Body of pancreas (tissue), 4 donors: ENCODE data around the gene NLGN1. TPM values are rescaled to one million over a fixed set of nuclear protein-coding genes. Genes with fewer than 3 reads are reported as not detected.

Experiments used
- ATAC-seq: fragments of 150-250 bp; one replicate; pipeline ENCODE4 v1.9.1; 2016
- DNase-seq, 4 donors: peaks; one replicate each; pipeline ENCODE4 v3.0.0-alpha.2; 2019
- H3K27ac ChIP-seq, 4 donors: fragments of 200-600 bp; sonication (generic); 1 replicate in 3 of 4; 2 replicates in 1 of 4; pipeline versions ENCODE4 v1.5.1 to v1.6.1; 2016 to 2019; ENCODE audit warnings: mild to moderate bottlenecking in 1 of 4, mixed read lengths in 1 of 4, moderate library complexity in 1 of 4
- H3K27me3 ChIP-seq, 2 donors: fragments of 200-600 bp; sonication (generic); one replicate each; pipeline ENCODE4 v1.6.0; 2016; ENCODE audit warnings: mild to moderate bottlenecking in 1 of 2
- H3K36me3 ChIP-seq, 2 donors: fragments of 200-600 bp; sonication (generic); replicated peaks in 1 of 2; 2 replicates each; pipeline ENCODE4 v1.5.1; 2016; ENCODE audit warnings: low read depth in 2 of 2; ENCODE audit not compliant: insufficient read depth in 1 of 2
- H3K4me1 ChIP-seq: fragments of 200-600 bp; sonication (generic); one replicate; pipeline ENCODE4 v1.6.0; 2016
- H3K4me3 ChIP-seq, 2 donors: fragments of 200-600 bp; sonication (generic); 1 replicate in 1 of 2; 2 replicates in 1 of 2; pipeline ENCODE4 v1.5.1; 2016 to 2019
- H3K9me3 ChIP-seq, 3 donors: fragments of 200-600 bp; sonication (generic); 1 replicate in 2 of 3; 2 replicates in 1 of 3; pipeline ENCODE4 v1.5.1; 2016
- POLR2A ChIP-seq, 3 donors: fragments of 450-650 bp; IDR thresholded peaks; one replicate each; pipeline ENCODE4 v1.6.1; 2016; ENCODE audit warnings: antibody characterized with exemption in 3 of 3, mild to moderate bottlenecking in 2 of 3
- WGBS, 2 donors: methylation state at CpG; one replicate each; pipeline ENCODE4 v1.1.5; 2017; 5-methylcytosine and 5-hydroxymethylcytosine counted together
- intact Hi-C: fragments of 100-400 bp; cut with DNase I; formaldehyde crosslinking; loops from one replicate; pipeline ENCODE4 v1.15.1; 2023
- total RNA-seq, 2 donors: library from RNA; depleted of rRNA; stranded (reverse); fragments of >200 nt; gene quantifications; one replicate each; pipeline ENCODE4 v1.1.0, GENCODE V29; 2016
- TF ChIP-seq, protein P1 (sequence below), 7 experiments: fragments of 450-650 bp in 4 of 7; fragments of 200-600 bp in 3 of 7; sonication (generic) in 3 of 7; IDR thresholded peaks; one replicate each; pipeline ENCODE4 v1.5.1; 2016 to 2019; ENCODE audit warnings: antibody characterized with exemption in 7 of 7

The NLGN1 gene
- total RNA-seq, 2 donors from 2014 or later = 0.52 to 1.3 TPM

DNA sequence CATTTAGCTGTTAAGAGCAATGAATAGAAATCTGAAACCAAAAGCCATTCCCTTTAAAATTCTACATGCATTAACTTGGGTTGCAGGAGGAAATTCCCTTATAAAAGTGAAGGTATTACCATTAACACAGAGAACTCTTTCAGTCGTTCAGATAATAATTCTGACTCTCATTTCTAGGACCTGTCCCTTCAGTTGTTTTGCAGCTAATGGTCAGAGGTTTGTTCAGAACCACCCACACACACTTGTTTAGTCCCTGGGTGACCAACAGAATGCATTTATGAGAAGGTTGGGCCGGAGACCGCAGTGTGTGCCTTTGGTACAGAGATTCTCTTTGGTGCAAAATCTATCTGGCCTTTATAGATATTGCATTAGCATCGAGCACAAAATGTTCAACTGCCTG lies 492.5 kb downstream of the NLGN1 start:
- Histone ChIP-seq H3K9me3 (no peaks in the 10 kb centered on the region), H3K36me3 (no peaks in the 10 kb centered on the region), H3K27me3 (no peaks in the 10 kb centered on the region), H3K4me3 (no peak overlapping the region), H3K27ac (no peak overlapping the region), H3K4me1 (no peaks in the 10 kb centered on the region)
- DNase-seq = no peak
- 68% methylated on average over 4 of the region's 4 CpGs for WGBS, 2 donors
- no peak for TF ChIP-seq POLR2A (IDR thresholded peaks at IDR 0.05)
- TF ChIP-seq, protein P1, sequence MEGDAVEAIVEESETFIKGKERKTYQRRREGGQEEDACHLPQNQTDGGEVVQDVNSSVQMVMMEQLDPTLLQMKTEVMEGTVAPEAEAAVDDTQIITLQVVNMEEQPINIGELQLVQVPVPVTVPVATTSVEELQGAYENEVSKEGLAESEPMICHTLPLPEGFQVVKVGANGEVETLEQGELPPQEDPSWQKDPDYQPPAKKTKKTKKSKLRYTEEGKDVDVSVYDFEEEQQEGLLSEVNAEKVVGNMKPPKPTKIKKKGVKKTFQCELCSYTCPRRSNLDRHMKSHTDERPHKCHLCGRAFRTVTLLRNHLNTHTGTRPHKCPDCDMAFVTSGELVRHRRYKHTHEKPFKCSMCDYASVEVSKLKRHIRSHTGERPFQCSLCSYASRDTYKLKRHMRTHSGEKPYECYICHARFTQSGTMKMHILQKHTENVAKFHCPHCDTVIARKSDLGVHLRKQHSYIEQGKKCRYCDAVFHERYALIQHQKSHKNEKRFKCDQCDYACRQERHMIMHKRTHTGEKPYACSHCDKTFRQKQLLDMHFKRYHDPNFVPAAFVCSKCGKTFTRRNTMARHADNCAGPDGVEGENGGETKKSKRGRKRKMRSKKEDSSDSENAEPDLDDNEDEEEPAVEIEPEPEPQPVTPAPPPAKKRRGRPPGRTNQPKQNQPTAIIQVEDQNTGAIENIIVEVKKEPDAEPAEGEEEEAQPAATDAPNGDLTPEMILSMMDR (IDR thresholded peaks at IDR 0.05) = no peak
- ATAC-seq = no peak
- intact Hi-C loops = no loop called here

DNA sequence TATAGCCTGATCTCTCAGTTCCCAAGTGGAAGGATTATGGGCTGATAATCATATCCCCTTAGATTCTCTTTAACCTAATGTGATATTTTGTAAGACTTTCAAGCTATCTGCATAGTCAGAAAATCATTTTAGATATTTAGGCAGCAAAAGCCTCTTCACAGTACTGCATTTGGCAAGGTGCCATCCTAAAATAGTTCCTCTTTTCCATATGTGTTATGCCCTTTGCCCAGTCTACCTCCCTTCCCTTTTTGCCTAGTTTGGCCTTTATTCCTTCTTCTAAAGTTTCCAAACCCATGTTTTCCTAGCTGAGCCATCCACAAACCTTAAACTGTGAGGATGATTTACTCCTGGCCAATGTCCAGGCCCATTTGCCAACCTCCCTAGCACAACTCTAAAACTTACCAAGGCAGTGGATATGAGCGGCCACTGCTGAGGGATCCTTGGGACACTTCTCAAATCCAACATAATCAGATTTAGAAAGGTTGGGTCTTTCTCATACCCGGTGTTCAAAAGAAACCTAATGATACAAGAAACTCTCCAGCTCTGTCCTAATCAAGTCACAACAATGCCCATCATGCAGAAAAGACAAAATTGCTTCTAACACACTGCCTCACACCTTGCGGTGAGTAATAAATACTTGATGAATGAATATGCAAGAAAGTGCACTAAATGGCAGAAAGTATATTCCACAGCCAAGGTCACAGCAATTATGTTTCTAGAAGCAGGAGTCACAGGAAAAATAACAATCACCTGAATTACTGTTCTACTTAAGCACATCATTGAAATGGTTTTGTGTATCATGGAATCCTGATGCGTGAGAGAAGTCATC lies 493.9 kb downstream of the NLGN1 start:
- Histone ChIP-seq H3K36me3 (no peaks in the 10 kb centered on the region), H3K27ac (no peak overlapping the region), H3K27me3 (no peaks in the 10 kb centered on the region), H3K4me1 (no peaks in the 10 kb centered on the region), H3K4me3 (no peak overlapping the region), H3K9me3 (no peaks in the 10 kb centered on the region)
- 85 to 93% methylated on average over 4 of the region's 4 CpGs for WGBS, 2 donors
- ATAC-seq (no peak), DNase-seq (no peak)
- intact Hi-C loops = no loop called here
- TF ChIP-seq, protein P1 (IDR thresholded peaks at IDR 0.05) = no peak
- TF ChIP-seq POLR2A (IDR thresholded peaks at IDR 0.05) = no peak

DNA sequence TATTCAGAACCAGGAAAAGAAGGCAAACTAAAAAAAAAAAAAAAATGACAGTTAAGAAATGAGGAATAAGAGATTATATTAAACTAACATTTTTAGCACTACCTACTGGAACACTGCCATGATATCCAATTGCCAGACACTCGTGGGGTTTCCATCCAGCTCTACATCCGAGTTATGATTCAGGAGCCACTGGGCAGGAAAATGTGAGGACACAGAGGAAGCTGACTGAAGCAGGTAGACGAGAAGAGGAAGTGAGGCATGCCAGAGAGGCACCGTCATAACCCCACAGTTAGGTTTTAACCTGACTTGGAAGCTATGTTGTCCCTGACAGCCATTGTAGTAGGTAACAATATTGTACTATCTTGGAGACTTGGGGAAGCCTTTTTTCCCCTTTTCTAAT lies 495.0 kb downstream of the NLGN1 start:
- intact Hi-C loops = no loop called here
- Histone ChIP-seq H3K27me3 (no peaks in the 10 kb centered on the region), H3K36me3 (no peaks in the 10 kb centered on the region), H3K27ac (no peak overlapping the region), H3K4me3 (no peak overlapping the region), H3K9me3 (no peaks in the 10 kb centered on the region), H3K4me1 (no peaks in the 10 kb centered on the region)
- no peak for TF ChIP-seq POLR2A (IDR thresholded peaks at IDR 0.05)
- TF ChIP-seq, protein P1 (IDR thresholded peaks at IDR 0.05) = no peak
- no peak for DNase-seq
- ATAC-seq = no peak
- 38 to 40% methylated on average over 4 of the region's 4 CpGs for WGBS, 2 donors

DNA sequence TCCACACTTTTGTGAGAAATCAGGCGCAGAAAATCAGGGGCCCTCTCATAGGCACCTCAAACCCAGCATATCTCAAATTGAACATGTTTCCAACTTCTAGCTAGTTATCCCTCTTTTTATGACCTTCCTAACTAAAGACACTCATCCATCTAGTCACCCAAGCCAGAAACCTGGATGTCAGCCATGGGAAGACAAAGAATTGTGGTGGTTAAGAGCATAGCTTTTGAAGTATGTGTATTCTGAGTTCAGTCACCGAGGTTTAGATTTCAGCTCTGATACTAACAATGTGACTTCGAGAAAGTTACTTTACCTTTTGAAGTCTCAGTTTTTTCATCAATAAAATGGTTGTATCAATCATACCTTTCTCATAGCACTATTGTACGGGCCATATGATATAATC lies 495.5 kb downstream of the NLGN1 start:
- 65 to 69% methylated on average over 4 of the region's 4 CpGs for WGBS, 2 donors
- ATAC-seq (no peak), DNase-seq (no peak)
- Histone ChIP-seq H3K27me3 (no peaks in the 10 kb centered on the region), H3K4me1 (no peaks in the 10 kb centered on the region), H3K9me3 (no peaks in the 10 kb centered on the region), H3K4me3 (no peak overlapping the region), H3K36me3 (no peaks in the 10 kb centered on the region), H3K27ac (no peak overlapping the region)
- intact Hi-C loops = no loop called here
- TF ChIP-seq, protein P1 (IDR thresholded peaks at IDR 0.05) = no peak

DNA sequence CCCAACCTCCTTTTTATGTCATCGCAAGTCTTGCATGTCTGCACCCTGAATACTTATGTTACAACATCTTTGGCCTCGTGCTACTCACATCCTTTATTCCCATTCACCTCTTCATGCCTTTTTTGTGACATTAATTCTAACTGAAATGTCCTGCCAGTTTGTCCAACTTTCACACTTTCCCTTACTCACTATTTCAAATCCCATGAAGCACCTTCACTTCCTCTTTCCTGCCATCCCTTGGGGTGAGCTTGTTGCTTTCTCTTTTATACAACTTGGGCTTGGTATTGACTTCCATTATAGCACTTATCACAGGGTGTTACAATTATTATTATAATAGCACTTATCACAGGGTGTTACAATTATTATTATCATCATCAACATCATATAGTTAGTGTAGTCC lies 496.3 kb downstream of the NLGN1 start:
- WGBS, 2 donors = 71 to 83% methylated on average over 2 of the region's 2 CpGs

More for the DNA sequence above, 496.3 kb downstream of the NLGN1 start:
- no peak for TF ChIP-seq POLR2A (IDR thresholded peaks at IDR 0.05)
- TF ChIP-seq, protein P1 (IDR thresholded peaks at IDR 0.05) = no peak
- Histone ChIP-seq H3K27me3 (no peaks in the 10 kb centered on the region), H3K9me3 (no peaks in the 10 kb centered on the region), H3K27ac (no peak overlapping the region), H3K4me1 (no peaks in the 10 kb centered on the region), H3K36me3 (no peaks in the 10 kb centered on the region), H3K4me3 (no peak overlapping the region)
- DNase-seq (no peak), ATAC-seq (no peak)
- intact Hi-C loops = no loop called here
